Stimulated activated CD4-positive, alpha-beta T cell treated with anti-CD3 and anti-CD28 coated beads, Interleukin-15, amount 100 ng/mL, for 1 hour (primary cell): ENCODE results near the gene ITPK1.

ENCODE experiments used
- DNase-seq, 2 donors: peaks; one replicate each; pipeline ENCODE4 v3.0.0-alpha.2; 2020; ENCODE audit warnings: low read depth in 1 of 2, low spot score in 1 of 2

ITPK1 gene

GRCh38 chr14:93030761-93031160, 85.0 kb downstream of the ITPK1 start:
- no peak for DNase-seq

- DNase-seq = no peak
Observed at GRCh38 chr14:93029911-93030508, 85.7 kb downstream of the ITPK1 start.

GRCh38 chr14:93029417-93029816, 86.3 kb downstream of the ITPK1 start:
- DNase-seq = no peak

- DNase-seq = no peak
Observed at GRCh38 chr14:93028724-93029076, 87.0 kb downstream of the ITPK1 start.

- DNase-seq = no peak
Observed at GRCh38 chr14:93027810-93028723, 87.7 kb downstream of the ITPK1 start.

GRCh38 chr14:93026339-93026738, 89.4 kb downstream of the ITPK1 start:
- no peak for DNase-seq

GRCh38 chr14:93025055-93025454, 90.7 kb downstream of the ITPK1 start:
- no peak for DNase-seq

- DNase-seq = no peak
Observed at GRCh38 chr14:93024493-93024892, 91.2 kb downstream of the ITPK1 start.

- no peak for DNase-seq
Observed at GRCh38 chr14:93023802-93024434, 91.8 kb downstream of the ITPK1 start.

- DNase-seq = no peak
Observed at GRCh38 chr14:93023039-93023438, 92.7 kb downstream of the ITPK1 start.

GRCh38 chr14:93019970-93020369, 95.8 kb downstream of the ITPK1 start:
- DNase-seq = no peak

GRCh38 chr14:93019367-93019843, 96.3 kb downstream of the ITPK1 start:
- DNase-seq = no peak

GRCh38 chr14:93018366-93018765, 97.4 kb downstream of the ITPK1 start:
- DNase-seq = no peak

- DNase-seq = no peak
Observed at GRCh38 chr14:93017898-93018297, 97.8 kb downstream of the ITPK1 start.

- no peak for DNase-seq
Observed at GRCh38 chr14:93017301-93017797, 98.4 kb downstream of the ITPK1 start.

- no peak for DNase-seq
Observed at GRCh38 chr14:93016275-93016845, 99.4 kb downstream of the ITPK1 start.

- DNase-seq = no peak
Observed at GRCh38 chr14:93015505-93015904, 100.2 kb downstream of the ITPK1 start.

GRCh38 chr14:93015064-93015463, 100.7 kb downstream of the ITPK1 start:
- DNase-seq = no peak

GRCh38 chr14:93014058-93015023, 101.4 kb downstream of the ITPK1 start:
- no peak for DNase-seq

GRCh38 chr14:93012951-93013719, 102.6 kb downstream of the ITPK1 start:
- DNase-seq = no peak
